Gastroesophageal sphincter (tissue), 3 donors: ENCODE measurements around the gene PFKFB2.

Experiments
- CTCF ChIP-seq, 4 experiments: fragments of 200-600 bp in 2 of 4; fragments of 450-650 bp in 2 of 4; sonication (generic) in 1 of 4; IDR thresholded peaks; one replicate each; pipeline ENCODE4 v1.5.1; 2017 to 2019; ENCODE audit warnings: antibody characterized with exemption in 4 of 4, mild to moderate bottlenecking in 2 of 4, moderate library complexity in 2 of 4
- EP300 ChIP-seq: sonication (generic); formaldehyde crosslinking; IDR thresholded peaks from one replicate; pipeline ENCODE4 v1.6.1; 2017; ENCODE audit warnings: antibody characterized with exemption, mild to moderate bottlenecking
- POLR2A ChIP-seq, 2 donors: fragments of 450-650 bp; IDR thresholded peaks; one replicate each; pipeline ENCODE4 v1.6.1; 2017; ENCODE audit warnings: antibody characterized with exemption in 2 of 2, mild to moderate bottlenecking in 2 of 2, moderate library complexity in 1 of 2
- POLR2AphosphoS5 ChIP-seq: sonication (generic); formaldehyde crosslinking; IDR thresholded peaks from one replicate; pipeline ENCODE4 v1.6.1; 2017; ENCODE audit warnings: antibody characterized with exemption

DNA sequence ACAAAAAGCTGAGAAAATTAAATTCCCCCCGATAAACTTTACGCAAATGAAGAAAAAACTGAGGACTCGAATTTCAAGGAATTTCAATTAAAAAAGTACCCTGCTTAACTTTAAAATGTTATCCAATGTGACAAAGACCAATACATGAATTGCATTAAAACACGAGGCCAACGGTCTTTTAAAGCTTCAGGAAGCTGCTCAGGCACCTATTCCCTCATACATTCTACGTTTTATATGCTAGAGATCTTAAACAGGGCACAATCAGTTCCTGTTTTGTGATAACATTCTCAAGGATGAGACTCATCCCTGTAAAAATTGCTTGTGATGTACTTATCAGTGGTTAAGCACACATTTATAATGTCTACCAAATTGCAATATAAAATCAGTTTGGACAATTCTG, 5.0 kb upstream of the PFKFB2 start:
- TF ChIP-seq CTCF (IDR thresholded peaks at IDR 0.05) (no peak), POLR2AphosphoS5 (no peak), EP300 (no peak), POLR2A (IDR thresholded peaks at IDR 0.05) (no peak)
